ENCODE results near the gene ZNHIT2.
A peak's percentile ranks its signal among the peaks of the same experiment; 100 is the strongest.
"Not testable (repeated sequence)": the region's sequence is repeated elsewhere in the genome, so short reads cannot be mapped to it uniquely, and the experiment has no call there.

The ZNHIT2 gene

GRCh38 chr11:65117206-65118096 lies at the start of gene ZNHIT2:
Gene ZNHIT2 (minus strand): TSS chr11:65117701. CDS start chr11:65117653, 48 bp downstream.
- DNase-seq: peak; percentile 94 to 97

- no peak for DNase-seq
These were observed 49.4 kb upstream of the ZNHIT2 start for GRCh38 chr11:65166893-65167292.

DNA sequence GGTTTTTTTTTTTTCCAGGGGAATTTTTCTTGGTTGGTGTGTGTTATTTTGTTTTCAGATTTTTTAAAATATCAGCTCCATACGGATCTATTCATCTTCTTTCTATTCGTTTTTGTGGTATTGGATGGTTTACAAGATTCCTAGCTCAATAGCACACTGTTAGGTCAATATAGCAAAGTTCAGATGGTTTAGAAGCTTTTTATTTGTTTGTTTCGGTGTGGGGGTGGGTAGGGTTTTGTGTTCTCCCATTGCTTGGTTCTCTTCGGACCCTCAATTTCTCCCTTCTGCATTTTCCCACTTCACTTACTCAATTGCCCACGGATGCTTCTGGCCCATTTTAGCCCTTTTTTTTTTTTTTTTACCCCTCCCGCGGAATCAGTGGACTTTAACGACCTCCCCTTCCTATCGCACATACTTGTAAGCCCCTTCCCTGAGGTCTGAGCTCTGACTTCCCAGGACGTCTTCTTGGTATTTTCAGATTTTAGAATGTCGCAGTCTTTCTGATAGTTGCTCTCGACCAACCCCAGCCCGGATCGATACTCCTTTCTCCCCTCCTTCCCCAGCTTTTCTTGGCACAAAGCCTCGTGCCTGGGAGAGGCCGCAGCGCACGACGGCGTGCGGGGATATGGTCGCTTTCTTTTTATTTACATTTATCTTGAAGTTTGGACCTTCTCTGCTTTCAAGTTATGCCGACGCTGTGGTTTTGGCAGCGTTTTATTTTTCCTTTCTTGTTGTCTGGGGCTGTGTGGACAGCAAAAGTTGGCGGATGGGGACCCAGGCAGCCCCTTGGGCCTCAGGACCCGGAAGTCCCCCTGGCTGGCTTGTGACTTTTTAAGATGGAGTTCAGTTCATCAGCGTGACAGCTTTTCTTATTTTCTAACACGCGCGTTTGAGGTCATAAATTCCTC lies 48.2 kb upstream of the ZNHIT2 start:
- DNase-seq: no peak

GRCh38 chr11:65163684-65164083 lies 46.2 kb upstream of the ZNHIT2 start:
- no peak for DNase-seq

DNA sequence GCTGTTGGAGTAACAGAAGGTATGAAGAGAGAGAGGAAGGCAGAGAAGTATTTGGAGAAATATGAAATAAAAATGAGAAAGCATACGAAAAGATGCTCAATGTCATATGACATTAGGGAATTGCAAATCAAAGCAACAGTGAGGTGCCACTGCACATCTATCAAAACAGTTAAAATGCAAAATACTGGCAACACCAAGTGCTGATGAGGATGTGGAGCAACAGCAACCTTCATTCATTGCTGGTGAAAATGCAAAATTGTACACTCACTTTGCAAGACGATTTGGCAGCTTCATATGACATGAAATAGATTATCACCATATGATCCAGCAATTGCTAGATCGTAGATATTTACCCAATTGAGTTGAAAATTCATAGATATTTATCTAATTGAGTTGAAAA lies 43.1 kb upstream of the ZNHIT2 start:
- no peak for DNase-seq

DNA sequence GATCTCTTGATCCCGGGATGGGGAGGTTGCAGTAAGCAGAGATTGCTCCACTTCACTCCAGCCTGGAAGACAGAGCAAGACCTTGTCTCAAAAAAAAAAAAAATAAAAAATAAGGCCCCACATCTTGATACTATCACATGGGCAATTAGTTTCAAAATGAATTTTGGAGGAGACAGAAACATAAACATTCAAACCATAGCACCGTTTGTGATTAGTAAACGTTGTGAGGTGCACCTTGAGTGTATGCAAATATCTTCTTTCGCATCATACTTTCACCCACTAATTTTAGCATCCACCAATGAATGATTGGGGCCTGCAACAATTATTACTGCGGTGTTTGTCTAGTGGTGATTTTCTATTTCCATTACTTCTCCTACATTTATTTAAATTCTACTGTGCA lies 41.5 kb upstream of the ZNHIT2 start:
- no peak for DNase-seq

GRCh38 chr11:65157336-65157735 lies 39.8 kb upstream of the ZNHIT2 start:
- no peak for DNase-seq

DNA sequence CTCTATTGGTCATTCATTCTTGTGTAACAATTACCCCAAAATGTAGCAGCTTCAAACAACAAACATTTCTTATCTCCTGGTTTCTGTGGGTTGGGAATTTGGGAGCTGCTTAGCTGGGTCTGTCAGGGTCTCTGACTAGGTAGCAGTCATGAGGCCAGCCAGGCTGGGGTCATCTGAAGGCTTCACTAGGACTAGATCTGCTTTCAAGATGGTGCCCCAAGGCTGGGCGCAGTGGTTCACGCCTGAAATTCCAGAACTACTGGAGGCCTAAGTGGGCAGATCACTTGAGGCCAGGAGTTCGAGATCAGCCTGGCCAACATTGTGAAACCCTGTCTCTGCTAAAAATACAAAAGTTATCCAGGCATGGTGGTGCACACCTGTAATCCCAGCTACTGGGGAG lies 39.4 kb upstream of the ZNHIT2 start:
- DNase-seq: no peak

DNA sequence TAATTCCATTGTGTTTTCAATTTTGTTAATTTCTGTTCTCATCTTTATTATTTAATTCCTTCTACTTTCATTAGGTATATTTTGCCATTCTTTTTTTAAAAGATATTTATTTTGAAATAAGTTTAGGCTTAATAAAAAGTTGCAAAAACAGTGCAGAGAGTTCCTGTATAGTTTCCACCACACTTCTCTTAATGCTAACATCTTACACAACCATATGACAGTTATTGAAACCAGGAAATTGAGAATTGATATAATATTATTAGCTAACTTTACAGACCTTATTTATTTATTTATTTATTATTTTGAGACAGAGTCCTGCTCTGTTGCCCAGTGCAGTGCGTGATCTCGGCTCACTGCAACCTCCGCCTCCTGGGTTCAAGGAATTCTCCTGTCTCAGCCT lies 38.8 kb upstream of the ZNHIT2 start:
- peak; percentile 57 to 63 for DNase-seq

- no peak for DNase-seq
These were observed 34.6 kb upstream of the ZNHIT2 start for GRCh38 chr11:65152122-65152521.

- DNase-seq: peak; percentile 20 to 26
These were observed 33.9 kb upstream of the ZNHIT2 start for GRCh38 chr11:65151331-65151899.

DNA sequence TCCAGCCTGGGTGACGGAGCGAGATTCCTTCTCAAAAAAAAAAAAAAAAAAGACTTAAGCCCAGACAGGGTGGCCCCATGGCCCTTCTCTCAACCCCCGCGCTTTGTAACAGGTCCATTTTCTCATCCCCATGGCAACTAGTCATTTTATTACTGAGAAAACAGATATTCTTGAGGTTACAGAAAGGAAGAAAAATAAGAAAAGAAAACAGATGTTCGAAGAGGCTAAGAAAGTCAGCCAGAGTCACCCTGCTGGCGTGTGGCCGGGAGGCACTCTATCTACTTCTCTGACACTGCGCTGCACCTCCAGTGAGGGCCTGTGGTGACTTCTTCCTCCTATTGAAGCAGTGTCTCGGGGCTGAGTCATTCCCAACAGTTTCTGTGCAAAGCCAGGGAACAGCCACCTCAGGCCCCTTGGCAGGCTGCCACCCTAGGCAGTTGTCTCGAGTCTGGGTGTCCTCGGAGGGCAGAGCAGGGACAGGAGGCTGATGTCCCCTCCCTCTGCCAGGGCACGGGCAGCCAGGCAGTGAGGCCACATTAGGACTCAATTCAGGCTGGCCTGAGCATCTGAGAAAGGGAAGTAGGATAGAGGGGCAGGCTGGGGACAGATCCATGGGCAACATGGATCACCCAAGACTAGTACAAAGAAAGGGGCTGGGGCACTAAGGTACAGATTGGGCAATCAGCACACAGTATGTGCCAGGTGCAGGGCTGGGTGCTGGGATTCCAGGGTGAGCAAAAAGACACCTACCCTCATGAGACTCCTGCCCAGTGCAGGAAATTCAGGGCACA lies 33.2 kb upstream of the ZNHIT2 start:
- DNase-seq: peak; percentile 97 to 98

GRCh38 chr11:65150131-65150508 lies 32.6 kb upstream of the ZNHIT2 start:
- DNase-seq: not testable (repeated sequence)

GRCh38 chr11:65148657-65149056 lies 31.2 kb upstream of the ZNHIT2 start:
- no peak for DNase-seq

GRCh38 chr11:65147352-65148075 lies 30.0 kb upstream of the ZNHIT2 start:
- no peak for DNase-seq

DNA sequence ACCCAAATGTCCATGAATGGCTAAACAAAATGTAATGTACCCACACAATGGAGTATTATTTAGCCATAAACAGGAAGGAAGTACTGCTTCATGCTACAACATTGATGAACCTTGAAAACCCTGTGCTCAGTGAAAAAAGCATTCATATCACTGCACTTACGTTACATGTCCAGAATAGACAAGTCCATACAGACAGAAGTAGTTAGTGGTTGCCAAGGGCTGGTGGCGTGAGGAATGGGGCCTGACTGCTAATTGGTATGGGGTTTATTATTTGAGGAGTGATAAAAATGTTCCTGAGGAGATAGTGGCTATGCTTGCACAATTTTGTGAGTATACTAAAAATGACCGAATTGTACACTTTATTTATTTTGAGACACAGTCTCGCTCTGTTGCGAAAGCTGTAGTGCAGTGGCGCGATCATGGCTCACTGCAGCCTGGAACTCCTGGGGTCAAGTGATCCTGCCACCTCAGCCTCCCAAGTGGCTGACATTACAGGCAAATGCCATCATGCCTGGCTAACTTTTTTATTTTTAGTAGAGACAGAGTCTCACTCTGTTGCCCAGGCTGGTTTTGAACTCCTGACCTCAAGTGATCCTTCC lies 24.5 kb upstream of the ZNHIT2 start:
- no peak for DNase-seq

- no peak for DNase-seq
These were observed 19.1 kb upstream of the ZNHIT2 start for GRCh38 chr11:65136515-65137096.

DNA sequence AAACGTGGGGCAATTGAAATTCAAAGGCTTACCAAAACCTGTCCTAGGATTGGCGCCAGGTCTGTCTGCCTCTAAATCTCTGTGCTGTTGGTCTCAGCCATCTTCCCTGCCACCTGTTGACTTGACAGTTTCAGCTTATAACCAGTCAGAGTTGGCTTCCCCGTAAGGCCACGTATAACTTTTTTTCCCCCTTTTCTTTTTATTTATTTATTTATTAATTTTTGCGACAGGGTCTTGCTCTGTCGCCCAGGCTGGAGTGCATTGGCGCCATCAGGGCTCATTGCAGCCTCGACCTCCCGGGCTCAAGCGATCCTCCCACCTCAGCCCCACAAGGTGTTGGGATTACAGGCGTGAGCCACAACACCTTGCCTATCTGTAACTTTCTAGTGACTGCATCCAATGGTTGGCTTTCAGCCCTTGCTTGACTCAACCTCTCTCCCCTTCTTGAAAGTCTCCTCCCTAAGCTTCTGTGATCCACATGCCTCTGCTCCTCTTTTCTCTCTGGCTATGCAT lies 18.2 kb upstream of the ZNHIT2 start:
- DNase-seq: no peak

- peak; percentile 95 to 96 for DNase-seq
These were observed 17.6 kb upstream of the ZNHIT2 start for GRCh38 chr11:65134952-65135632.
